ENCODE results near the gene TTC33.
"Not testable (repeated sequence)": the region's sequence is repeated elsewhere in the genome, so short reads cannot be mapped to it uniquely, and the experiment has no call there.

Gene TTC33

DNA sequence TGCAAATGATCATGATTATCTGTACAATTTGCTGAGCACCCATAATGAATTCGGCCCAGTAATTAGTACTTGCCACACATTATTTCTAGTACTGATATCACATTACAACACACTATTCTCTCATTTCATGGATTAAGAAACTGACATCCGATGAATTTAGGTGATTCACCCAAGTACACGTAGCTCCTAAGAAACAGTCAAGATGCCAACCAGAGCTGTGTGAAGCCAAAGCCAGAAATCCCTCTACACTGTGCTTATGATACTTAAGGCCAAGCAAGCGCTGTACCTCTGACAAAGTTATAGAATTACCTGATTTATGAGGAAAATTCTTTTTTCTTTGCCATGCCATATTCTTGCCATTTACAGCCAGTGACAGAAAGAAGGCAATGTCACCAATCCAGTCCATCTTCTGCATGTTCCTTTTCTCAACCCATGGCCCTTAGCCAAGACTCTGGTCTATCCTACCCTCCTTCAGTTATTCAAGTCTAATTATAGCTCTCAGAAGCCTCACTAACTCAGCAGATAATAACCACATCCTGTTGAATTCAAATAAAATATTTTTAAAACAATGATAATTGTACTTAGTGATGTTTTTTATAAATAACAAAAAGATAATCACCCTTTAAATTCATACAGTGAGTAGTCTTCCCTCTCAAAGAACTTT lies 150.3 kb downstream of the TTC33 start:
- DNase-seq, result no peak

DNA sequence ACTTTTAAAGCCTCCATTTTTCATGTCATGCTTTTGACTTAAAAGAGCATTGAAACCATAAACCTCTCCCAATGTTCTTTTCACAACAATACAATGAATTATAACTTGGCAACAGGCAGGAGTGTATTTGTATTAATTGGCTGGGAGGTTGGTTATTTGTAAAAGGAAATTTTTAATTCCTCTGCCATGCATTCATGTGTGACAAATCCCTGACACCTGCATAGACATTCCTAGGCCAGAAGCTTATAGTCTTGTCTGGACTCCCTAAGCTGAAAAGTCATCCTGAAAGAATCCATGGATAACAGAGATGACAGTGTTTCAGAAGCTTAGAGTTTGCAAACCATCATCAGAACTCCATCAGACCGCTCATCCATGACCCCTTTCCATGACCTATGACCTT lies 152.4 kb downstream of the TTC33 start:
- no peak for DNase-seq

DNA sequence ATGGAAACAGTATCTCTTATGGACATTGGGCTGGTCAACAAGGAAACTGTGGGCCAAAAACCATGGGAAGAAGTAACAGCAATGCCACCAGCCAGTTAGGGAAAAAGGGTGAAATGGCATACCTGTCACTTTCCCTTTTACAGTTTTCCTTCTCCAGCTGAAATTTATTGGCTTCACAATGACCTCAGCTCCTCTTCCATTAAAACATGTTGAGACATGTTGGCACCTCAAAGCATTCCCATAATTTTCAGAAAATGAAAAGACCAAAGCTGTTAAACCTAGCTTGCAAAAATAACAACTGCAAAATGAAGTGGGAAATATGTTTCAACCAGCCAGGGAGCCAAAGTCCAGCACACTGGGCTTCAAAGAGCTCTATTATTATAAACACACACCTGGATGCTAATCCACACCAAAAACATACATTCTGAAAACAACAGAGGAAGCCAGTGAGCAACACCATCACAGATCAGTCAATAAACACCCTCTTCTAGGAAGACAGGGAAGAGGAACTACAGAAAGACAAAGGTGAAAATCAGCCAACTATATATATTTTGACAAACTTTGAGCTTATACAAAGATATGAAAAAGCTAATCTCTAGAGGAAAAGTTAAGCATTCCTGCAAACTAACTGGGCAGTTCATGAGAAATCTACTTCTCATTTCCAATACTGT lies 154.4 kb downstream of the TTC33 start:
- no peak for DNase-seq

DNA sequence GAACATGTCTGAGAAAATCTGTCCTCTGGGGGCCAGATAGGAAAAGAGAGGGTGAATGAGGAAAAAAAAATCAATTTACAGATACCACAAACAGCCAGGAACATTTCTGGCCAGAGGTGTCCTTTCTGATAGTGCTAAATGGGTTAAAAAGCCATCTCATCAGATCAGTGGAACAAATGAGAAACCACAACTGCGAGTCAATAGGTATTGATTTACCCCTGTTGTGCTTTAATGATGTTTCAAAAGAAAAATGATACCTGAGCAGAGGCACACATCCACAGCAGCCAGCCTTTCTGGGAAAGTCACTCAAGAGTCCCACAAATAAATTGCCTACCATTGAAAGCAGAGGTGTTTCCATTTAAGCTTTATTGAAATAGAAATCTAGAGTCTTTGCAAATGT lies 155.4 kb downstream of the TTC33 start:
- no peak for DNase-seq

DNA sequence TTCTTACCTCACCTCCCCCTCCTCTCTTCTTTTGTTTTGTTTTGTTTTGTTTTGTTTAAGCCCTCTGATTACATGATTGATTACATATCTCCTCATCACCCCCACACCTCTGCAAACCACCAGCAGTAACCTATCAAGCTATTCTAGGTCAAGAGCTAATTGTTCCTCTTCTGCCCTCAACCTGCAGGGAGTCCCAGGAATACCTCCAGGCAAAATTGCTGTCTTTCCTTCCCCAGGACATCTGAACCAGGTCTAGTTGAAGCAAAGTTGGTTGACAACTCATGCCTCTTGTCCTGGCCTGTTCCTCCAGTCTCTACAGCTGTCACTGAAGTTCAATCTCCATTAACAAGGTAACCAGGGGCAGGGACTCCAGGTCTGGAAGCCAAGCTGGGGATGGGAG lies 156.1 kb downstream of the TTC33 start:
- DNase-seq, result no peak

DNA sequence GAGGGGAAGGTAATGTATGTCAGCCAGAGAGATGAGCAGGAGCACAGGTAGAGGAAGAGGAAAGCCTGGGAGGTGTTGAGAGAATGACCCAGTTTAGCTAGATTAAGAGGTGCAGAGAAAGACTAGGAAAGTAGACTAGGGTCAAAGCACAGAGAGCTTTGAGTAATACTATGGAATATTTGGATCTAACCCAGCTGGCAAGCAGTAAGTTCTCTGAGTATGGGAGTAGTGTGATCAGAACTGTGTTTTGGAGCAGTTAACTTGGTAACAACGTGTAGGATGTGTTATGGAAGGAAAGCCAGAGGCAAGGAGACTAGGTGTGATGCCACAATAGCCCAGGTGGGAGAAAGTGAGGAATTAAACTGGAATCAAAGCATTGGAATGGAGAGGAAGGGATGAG lies 160.9 kb downstream of the TTC33 start:
- DNase-seq, result no peak

DNA sequence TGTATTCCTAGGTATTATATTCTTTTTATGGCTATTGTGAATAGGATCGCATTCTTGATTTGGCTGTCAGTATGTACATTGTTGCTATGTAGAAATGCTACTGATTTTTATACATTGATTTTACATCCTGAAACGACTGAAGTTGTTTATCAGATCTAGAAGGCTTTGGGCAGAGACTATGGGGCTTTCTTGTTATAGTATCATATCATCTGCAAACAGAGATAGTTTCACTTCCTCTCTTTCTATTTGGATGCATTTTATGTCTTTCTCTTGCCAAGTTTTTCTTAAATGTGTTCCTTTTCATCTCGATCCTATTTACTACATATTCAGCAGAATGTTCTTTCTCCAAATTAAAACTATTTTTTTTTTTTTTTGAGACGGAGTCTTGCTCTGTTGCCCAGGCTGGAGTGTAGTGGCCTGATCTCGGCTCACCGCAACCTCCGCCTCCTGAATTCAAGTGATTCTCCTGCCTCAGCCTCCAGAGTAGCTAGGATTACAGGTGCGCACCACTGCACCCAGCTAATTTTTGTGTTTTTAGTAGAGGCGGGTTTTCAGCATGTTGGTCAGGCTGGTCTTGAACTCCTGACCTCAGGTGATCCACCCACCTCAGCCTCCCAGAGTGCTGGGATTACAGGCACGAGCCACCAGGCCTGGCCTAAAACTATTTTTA lies 163.9 kb downstream of the TTC33 start:
- not testable (repeated sequence) for DNase-seq

DNA sequence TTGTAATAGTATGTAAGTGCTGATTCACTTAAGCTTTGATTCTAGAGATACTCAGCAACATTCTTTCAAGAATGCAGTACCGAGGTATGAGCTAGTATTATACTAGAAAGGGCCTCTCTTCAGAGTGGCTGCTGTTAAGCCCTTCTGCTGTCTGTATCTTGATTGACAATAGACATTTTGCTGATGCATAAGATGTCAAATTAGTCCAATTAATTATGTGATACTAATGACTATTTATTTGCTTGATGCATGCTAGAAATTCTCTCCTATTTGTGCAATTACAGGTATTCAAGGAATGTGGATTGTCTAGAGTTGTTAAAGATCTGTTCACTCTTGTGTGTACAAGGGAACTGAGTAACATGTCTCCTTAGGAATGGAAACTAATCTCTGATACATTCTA lies 168.4 kb downstream of the TTC33 start:
- no peak for DNase-seq

DNA sequence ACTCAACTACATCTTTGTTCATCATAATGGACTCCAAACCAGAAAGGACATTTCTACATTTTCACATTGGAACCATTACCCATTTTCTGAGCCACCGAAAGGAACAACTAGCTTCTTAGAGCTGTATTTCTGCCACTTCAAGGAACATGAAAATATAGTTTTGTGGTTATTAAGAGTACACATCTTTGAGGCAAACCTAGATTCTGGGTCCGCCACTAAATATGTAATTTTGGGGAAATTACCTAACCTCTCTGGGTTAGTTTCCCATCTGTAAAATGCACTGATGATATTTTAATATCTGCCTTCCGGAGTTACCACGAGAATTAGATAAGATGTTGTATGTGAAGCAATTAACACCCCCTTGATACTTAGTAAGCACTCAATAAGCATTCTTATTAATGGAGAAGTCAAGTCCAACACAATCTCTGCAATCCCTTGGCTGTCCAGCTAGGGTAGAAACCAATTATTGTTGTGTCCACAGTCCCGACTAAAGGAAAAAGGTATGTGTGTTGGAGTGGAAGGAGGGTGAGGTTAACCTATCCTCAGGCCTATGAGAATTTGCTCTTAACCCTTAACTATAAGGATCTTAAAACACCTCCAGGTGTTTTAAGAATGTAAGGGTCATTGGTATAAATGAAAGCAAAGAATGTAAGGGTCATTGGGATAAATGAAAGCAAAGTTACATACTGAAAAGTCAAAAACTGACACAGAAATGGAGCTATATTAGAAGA lies 170.1 kb downstream of the TTC33 start:
- no peak for DNase-seq

DNA sequence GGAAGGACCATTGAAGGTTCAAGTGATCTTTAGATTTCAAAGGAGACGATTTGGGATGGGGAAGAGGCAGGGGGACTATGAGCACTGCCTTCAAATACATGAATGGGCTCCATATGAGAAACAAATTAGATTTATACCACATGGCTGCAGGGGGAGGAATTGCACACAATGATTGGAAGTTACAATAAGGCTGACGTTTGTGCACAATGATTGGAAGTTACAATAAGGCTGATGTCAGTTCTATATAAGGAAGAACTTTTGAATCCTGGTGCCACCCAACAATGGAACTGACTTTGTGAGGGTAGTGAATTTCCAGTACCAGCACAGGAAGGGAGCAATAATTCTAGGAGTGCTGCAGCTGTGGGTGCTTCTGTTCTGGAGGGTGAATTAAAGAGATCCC lies 171.7 kb downstream of the TTC33 start:
- no peak for DNase-seq

DNA sequence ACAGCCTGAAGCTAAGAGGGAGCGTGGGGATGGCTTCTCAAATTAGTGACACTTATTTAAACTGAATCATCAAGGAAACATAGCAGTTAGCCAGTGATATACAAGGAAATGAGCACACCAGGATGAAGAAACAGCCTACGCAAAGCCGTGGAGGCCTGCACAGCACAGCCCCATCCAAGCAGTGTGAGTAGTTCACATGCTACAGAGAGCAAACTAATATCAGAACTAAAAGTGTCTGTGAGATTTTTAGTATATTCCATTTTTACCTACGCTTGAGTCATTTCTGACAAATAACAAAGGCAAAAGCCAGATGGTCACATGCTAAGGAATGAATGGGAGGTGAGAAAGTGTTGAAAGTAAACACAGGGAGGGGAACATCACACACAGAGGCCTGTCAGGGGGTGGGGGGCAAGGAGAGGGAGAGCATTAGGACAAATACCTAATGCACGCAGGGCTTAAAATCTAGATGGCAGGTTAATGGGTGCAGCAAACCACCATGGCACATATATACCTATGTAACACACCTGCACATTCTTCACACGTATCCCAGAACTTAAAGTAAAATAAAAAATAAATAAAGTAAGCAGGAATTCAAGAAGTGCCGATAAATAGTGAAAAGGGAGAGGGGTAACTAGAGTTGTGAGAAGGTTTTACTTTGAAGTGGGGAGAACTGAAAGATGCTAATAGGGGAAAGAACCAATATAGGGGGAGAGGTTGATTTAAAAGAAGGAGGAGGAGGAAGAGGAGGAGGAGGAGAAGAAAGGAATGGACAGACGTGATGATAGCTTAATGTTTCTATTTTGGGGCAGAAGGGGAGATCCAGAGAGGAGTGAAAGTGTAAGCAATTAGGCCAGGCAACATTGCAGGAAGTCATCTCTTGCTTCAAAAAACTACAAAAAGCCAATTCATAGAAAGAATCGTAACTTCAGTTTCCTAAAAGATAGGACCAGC lies 177.0 kb downstream of the TTC33 start:
- no peak for DNase-seq

DNA sequence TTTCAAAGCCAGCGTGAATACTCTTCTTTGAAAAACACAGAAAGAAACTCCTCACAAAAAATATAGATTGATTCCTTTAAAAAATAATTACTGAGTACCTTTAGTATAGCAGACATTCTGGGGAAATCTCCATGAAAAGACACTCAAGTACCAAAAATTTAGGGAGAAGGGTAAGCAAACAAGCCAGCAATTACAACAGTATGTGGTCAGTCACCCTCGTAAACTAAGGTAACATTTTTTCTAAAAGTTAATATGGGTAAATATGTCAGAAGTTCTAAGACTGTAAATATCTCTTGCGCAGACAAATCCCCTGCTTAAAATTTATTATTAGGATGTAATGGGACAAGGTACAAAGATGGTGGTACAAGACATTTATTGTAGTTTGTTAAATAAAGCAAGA lies 178.0 kb downstream of the TTC33 start:
- no peak for DNase-seq

DNA sequence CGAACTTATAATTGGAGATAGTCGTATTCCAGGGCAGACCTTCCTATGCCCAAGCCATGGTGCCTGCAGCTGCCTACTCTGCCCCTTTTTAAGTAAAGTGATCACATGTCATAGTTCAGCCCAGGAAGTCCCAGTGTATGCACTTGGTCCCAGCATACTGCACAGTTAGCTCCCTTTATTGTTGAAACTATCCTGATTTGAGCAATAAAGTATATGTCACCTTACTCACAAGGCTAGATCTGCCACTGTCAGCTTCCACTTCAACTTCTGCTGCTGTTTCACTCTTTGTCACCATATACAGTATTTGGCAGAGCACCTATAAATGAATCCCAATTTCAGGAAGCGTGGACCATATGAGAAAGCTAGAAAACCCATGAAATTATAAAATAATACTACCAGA lies 179.8 kb downstream of the TTC33 start:
- no peak for DNase-seq

DNA sequence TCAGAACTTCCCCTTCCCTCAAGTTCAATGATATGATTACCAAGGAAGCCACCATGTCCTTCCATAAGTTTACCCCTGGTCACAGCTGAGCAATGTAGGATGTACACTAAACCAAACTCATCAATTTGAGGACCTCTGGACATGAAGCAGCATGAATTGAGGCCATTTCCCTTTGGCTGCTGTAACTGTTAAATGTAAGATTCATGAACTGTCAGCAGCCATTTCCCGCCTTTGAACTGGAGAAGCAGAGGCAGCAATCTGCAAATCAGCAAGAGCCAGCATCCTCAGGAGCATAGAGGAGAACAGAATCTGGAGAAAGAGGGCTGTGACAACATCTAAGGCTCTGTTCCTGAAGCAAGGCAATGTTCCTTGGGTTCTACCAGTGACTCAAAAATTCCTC lies 180.3 kb downstream of the TTC33 start:
- DNase-seq, result no peak

DNA sequence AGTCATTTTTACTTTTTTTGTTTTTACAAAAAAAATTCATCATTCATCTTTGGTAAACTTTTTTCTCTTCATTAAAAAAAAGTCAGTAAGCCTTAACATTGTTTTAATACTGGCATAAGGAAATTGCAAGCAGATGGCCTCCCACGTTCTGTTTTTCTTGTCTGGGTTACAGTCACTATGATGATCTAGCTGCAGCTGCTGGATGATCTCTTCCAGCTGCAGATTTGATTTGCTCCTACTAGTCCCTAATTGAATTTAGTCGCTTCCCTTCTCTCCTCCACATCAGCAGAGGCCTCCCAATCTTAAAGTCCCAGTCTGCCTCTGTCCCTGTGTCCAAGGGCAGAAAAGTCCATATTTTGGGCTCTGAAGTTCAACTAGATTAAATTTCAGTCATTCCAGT lies 182.8 kb downstream of the TTC33 start:
- DNase-seq, result no peak

DNA sequence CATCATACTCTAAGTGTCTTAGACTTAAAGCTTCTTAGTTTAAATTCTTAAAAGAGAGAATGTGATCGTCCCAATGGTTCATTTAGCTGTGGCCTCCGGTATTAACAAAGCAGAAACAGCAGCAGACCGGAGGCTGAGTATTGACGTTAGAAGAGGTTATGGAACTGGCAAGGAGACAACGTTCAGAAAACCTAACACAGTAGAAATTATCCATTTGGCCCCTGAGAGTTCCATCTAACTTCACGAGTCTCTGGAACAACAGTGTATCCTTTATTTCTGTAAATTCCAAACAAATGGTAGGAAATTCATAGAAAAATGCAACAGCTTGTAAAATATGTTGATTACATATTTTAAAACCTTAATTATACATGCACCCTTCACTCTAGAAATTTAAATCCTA lies 183.4 kb downstream of the TTC33 start:
- no peak for DNase-seq

DNA sequence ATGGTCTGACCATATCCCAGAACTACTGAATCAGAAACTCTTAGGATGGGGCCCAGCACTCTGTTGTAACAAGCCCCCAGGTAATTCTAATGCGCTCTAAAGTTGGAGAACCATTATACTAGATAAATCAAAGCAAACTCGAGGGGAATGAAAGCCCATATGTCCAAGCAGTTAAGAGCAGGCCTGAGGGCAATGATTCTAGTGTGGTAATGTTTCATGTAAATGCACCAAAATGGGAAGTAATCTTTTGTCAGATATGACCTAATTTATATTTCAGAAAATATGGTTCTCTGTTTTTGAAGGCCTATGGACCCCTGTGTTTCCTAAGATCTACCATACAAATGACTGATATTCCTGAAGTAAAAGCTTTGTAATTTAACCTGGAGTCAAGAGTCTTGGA lies 184.0 kb downstream of the TTC33 start:
- DNase-seq, result no peak

DNA sequence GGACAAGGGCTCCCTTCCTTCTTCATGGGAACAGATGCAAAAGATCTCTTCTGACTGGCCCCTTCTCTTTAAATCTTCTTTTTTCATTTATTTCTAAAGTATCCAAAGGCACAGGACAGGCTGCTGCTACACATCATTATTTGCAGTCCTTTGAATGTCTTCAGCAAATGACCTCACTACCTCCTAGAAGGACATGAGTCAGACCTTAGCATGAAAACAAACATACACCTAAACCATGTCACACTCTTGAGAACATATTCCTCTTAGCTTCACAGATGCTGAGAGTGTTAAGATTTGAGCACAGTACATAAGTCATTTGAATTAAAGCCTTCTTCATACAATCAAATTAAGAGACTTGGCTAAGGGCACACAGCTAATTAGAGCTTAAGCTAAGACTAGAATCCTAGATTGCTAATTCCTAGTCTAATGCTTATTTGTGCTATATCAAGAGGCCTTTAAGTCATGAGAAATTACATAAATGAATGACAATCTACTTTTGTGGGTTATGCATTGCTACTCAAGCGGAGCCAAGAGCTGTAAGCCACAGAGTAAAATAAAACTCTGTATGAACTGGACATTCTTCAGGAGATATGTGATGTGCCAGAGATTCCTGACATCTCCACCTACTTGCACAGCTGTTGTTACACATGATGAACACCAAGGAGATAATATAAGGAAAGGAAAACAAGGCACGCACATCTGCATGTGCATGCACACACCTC lies 185.2 kb downstream of the TTC33 start:
- DNase-seq, result no peak

DNA sequence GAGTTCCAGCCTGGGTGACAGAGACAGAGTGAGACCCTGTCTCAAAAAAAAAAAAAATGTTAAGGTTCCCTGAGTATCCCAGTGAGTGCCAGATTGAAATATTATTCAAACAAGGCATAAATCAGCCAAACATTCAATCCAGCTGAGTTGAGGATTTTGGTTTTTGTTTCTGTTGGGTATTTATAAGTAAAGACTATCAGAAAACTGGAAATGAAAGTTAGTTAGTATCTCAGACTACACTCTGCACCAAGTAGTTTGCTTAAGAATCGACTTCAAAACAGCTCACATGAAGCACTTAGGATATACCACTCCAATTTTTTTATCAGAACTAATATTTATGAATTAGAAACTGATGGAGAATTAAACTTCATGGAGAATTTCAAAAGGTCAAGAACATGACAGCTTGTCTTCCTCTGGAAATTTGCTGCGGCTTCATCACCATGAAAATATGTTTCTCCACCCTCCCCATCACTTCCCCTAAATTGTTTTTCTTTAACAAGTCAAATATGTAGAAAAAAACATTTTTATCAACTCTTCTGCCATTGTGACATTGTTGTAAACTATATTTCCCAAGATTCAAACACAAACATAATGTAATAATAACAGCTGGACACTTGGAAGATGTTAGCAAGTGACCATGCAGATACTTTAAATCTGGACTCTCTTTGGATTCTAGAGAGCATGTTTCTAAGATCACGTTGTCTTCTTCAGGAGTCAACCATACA lies 186.1 kb downstream of the TTC33 start:
- DNase-seq, result no peak

DNA sequence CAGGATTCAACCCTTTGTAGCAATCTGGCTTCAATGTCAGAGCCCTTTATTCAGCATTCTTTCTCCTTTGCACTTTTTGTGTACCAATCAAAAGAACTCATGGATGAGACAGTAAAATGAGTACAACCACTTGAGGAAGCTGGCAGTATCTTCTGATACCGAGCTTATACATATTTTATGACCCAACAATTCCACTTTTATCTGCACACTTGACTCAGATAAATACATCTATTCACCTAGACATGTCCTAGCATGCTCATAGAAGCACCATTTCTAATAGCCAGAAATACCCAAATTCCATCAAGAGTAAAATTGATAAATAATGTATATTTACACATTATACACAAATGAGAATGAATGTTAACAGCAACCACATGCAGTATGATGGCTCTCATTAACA lies 187.2 kb downstream of the TTC33 start:
- no peak for DNase-seq

DNA sequence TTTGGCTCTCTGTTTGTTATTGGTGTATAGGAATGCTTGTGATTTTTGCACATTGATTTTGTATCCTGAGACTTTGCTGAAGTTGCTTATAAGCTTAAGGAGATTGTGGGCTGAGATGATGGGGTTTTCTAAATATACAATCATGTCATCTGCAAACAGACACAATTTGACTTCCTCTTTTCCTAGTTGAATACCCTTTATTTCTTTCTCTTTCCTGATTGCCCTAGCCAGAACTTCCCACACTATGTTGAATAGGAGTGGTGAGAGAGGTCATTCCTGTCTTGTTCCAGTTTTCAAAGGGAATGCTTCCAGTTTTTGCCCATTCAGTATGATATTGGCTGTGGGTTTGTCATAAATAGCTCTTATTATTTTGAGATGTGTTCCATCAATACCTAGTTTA lies 192.6 kb downstream of the TTC33 start:
- not testable (repeated sequence) for DNase-seq
